ENCODE data around the gene ABRACL.
A peak's percentile ranks its signal among the peaks of the same experiment; 100 is the strongest.
"Not testable (repeated sequence)": the region's sequence is repeated elsewhere in the genome, so short reads cannot be mapped to it uniquely, and the experiment has no call there.

The ABRACL gene

GRCh38 chr6:139013185-139013800 is 15.3 kb upstream of the ABRACL start:
- DNase-seq, result no peak

- DNase-seq, result no peak
Observed at GRCh38 chr6:139014945-139015344, 13.6 kb upstream of the ABRACL start.

DNA sequence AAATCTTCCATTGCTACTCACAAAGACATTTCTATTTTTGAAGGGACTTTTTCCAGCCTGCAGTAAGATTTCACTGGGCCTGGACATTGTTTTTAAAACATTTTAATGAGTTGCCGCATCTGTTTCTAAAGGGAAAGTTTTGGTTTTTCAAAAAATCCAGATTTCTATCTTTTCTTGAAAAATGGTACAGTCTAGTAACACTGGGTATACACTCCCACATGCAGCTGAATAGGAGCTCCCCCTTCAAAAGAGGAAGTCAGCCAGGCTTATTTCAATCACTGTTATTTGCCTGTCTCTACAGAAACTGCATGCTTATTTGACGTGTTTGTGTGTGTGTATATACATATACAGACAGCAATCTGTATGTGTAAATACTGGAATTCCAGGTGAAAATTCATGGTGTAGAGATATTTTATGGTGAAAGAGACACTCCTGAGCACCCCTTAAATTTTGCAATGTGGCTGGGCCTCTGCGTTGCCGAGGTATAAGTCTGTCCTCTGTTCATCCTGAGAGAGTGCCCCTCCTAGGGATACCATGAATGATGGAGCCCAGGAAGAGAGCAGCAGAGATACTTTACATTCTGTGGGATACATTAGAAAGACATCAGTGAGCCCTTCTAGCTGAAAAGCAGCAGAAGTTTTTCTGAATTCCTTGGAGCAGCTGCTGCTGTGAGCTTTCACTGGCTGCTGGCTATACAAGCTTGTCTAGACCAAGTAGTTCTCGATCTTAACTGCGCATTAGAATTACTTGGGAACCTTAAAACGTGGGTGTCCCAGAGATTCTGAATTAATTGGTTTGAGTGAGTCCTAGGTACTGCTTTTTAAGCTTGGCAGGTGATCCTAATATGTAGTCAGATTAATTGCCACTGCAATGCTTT is 12.0 kb upstream of the ABRACL start:
- no peak for DNase-seq

DNA sequence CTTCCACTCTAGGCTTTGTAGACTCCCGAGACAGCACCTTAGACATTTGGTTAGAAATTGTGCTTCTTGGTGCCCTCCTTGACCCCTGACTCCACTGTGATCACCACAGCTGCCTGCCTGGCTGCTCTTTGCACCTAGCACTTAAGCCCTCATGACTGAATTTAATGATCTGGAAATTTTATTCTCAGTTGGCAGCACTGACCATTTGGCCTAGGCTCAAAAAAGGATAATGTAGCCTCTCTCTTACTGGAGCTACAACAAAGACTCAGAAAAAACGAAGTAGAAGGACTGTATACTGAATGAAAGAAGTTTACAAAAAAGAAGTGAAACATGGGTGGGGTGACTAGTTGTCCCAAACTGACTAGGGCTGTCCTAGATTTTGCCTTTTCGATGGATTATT is 11.3 kb upstream of the ABRACL start:
- DNase-seq, result no peak

- DNase-seq, result no peak
Observed at GRCh38 chr6:139019722-139020121, 8.8 kb upstream of the ABRACL start.

DNA sequence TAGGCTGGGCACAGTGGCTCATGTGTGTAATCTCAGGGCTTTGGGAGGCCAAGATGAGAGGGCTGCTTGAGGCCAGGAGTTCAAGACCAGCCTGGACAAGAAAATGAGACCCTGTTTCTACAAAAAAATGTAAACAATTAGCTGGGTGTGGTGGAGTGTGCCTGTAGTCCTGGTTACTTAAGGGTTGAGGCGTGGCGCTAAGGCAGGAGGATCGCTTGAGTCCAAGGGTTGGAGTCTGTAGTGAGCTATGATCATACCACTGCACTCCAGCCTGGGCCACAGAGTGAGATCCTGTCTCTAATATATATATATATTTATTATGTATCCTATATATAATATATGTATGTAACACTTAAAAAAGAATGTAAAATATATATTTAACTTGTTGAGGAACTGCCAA is 7.9 kb upstream of the ABRACL start:
- DNase-seq, result no peak

GRCh38 chr6:139025416-139025815 is 3.1 kb upstream of the ABRACL start:
- not testable (repeated sequence) for DNase-seq

DNA sequence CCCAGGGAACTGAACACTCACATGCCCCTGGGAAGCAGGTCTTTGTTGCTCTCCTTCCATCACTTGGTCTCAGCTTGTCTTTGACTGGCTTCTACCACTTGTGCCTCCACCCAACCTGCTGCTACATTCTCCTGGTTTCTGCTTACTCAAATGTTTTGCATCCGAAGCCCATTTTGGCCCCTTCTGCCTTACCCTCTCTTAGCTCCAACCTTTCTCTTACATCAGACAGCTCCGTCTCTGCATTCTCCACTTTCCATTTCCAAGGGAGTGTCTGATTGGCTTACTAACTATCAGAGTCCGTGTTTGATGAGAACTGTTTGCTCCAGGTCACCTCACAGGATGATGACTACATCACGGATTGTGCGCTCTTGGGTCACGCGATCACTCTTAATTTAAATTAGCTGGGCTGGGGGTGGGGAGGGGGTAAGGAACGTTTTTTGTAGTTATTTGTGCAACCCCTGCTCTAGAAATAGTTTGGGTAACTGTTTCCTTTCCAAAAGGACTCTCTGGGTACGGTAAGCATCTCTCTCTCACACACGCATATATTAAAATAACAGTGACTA is 844 bp upstream of the ABRACL start:
- no peak for DNase-seq

DNA sequence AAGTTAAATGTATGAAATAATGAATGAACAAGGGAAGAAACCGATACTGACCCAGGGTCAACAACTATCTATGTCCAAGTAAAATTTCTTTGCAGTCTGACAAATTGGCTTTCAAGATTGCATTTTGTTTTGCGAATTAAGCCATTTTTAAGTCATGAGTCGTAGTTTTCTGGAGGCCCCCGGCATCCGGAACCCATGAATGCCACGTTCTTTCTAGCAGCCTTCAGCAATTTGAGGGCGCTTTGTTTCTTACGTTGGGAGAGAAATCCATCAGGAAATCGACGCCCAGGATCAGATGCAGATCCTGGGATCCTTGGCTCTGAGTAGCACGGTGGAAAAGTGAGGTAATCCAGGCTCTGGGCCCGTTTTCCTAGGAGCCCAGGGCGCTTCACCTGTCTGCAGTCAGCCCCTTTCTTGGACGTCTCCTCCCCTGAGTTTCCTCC is 309 bp upstream of the ABRACL start:
- DNase-seq, result no peak

- peak; percentile 28 for DNase-seq
Observed at GRCh38 chr6:139029470-139030227, 1.1 kb downstream of the ABRACL start.

- no peak for DNase-seq
Observed at GRCh38 chr6:139030228-139030963, 1.9 kb downstream of the ABRACL start.

DNA sequence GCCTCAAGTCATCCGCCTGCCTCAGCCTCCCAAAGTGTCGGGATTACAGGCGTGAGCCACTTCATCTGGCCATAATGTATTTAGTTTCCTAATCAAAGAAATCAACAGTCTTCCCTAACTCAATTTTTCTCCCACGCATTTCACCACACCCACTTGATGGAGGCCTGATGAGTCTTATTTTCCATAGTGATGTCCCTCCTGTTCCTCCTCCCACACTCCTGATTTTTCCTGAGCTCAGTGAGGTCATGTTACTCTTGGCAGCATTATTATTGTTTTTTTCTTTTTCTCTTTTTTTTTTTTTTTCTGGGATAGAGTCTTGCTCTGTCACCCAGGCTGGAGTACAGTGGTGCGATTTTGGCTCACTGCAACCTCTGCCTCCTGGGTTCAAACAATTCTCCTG is 8.9 kb downstream of the ABRACL start:
- DNase-seq, result no peak

- DNase-seq, result no peak
Observed at GRCh38 chr6:139044250-139044649, 15.7 kb downstream of the ABRACL start.

- DNase-seq, result no peak
Observed at GRCh38 chr6:139047677-139048076, 19.1 kb downstream of the ABRACL start.

DNA sequence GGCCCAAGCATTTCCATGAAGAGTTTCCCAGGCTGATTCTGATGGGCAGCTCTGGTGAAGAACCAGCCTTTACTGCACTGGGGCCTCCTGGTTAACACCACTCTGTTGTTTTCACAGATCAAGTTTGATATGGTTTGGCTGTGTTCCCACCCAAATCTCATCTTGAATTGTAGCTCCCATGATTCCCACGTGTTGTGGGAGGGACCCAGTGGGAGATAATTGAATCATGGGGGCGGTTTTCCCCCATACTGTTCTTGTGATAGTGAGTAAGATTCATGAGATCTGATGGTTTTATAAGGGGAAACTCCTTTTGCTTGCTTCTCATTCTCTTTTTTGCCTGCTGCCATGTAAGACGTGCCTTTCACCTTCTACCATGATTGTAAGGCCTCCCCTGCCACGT is 20.4 kb downstream of the ABRACL start:
- DNase-seq, result not testable (repeated sequence)

- DNase-seq, result not testable (repeated sequence)
Observed at GRCh38 chr6:139050131-139050769, 21.7 kb downstream of the ABRACL start.

GRCh38 chr6:139050770-139051313 is 22.3 kb downstream of the ABRACL start:
- no peak for DNase-seq

- no peak for DNase-seq
Observed at GRCh38 chr6:139051396-139052060, 23.0 kb downstream of the ABRACL start.

- DNase-seq, result no peak
Observed at GRCh38 chr6:139053382-139053781, 24.8 kb downstream of the ABRACL start.

DNA sequence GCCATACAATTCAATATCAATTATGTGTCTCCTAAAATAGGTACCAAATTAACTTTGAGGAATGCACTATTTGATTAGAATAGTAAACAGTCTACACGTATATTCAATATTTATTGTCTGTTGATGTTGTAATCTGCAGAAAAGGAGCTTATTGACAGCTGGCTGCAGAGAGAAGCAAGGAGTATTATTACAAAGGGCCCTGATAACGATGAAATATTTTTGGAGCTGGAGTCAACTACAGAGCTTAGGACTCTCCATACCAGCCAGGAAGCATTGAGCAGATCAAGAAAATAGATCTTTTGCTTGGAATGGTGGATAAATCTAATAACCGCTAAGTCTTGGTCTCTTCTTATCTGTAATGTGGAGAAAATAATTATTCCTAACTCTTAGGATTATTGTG is 25.5 kb downstream of the ABRACL start:
- DNase-seq, result no peak

DNA sequence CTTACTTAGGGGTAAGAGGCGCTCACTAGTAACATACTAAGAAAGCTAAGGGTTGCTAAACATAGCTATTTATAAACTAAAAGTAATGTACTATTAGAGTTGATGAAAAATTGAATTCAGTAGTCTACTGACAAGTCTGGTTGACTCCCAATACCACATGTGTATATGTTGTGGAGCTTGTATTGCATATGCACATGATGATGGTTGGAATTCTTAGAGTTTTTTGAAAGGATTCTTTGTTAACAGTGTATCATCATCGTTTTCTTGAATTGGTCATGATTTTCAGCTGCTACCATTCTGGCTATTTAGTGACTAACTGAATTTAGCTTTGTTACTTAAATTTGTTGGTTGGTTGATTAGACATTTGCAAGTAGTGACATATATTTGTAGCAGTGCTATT is 27.2 kb downstream of the ABRACL start:
- DNase-seq, result no peak

Measured in amniotic stem cell (primary cell).